ENCODE results near the gene BDKRB1. TPM values are rescaled to one million over a fixed set of nuclear protein-coding genes. Genes with fewer than 3 reads are reported as not detected.
A peak's percentile ranks its signal among the peaks of the same experiment; 100 is the strongest.

Gene BDKRB1
- total and polyA plus RNA-seq, 11 donors: 0.08 to 1.7 (median 0.79) TPM; not detected in 7

- DNase-seq: no peak
- Histone ChIP-seq H3K4me1 (no peaks in the 10 kb centered on the region), H3K27me3 (no peaks in the 10 kb centered on the region), H3K36me3 (peaks cover 0 to 76% (median 65%) of the 10 kb centered on the region in 9 donors), H3K27ac (no peak overlapping the region), H3K4me3 (no peak overlapping the region), H3K9me3 (no peaks in the 10 kb centered on the region)
- WGBS, 4 donors: 54 to 73% (median 57%) methylated on average over 3 of the region's 3 CpGs
- no peak for TF ChIP-seq CTCF (IDR thresholded peaks at IDR 0.05)
- TF ChIP-seq POLR2A (IDR thresholded peaks at IDR 0.05): no peak
- intact Hi-C loops (cut with DNase I): loop anchor here in 7 of 10 donors (2.0 to 5.0 kb wide), 2 partner anchors 123 to 125 kb away; no protein-coding TSS in a partner anchor
- no peak for ATAC-seq
These were observed 43.4 kb downstream of the BDKRB1 start for GRCh38 chr14:96299441-96299840.

GRCh38 chr14:96303981-96304380 is 48.0 kb downstream of the BDKRB1 start:
- DNase-seq (no peak), ATAC-seq (no peak)
- H3K9me3 ChIP-seq: no peaks in the 10 kb centered on the region
- no peak overlapping the region for H3K27ac ChIP-seq
- intact Hi-C loops (cut with DNase I): loop anchor here in 2 of 10 donors (1.0 to 10.0 kb wide), 2 partner anchors 11 to 261 kb away; no protein-coding TSS in a partner anchor
- no peak overlapping the region for H3K4me3 ChIP-seq
- H3K36me3 ChIP-seq: peaks cover 0 to 98% (median 93%) of the 10 kb centered on the region in 9 donors
- H3K4me1 ChIP-seq: no peaks in the 10 kb centered on the region
- WGBS, 4 donors: 83 to 91% (median 86%) methylated on average over 3 of the region's 3 CpGs
- no peaks in the 10 kb centered on the region for H3K27me3 ChIP-seq
- TF ChIP-seq CTCF (IDR thresholded peaks at IDR 0.05) (no peak), POLR2A (IDR thresholded peaks at IDR 0.05) (no peak)

- TF ChIP-seq POLR2A (IDR thresholded peaks at IDR 0.05) (no peak), CTCF (IDR thresholded peaks at IDR 0.05) (peak in 2 of 12 donors; percentile 6 to 15)
- H3K27me3 ChIP-seq: no peaks in the 10 kb centered on the region
- peaks cover 0 to 98% (median 95%) of the 10 kb centered on the region in 9 donors for H3K36me3 ChIP-seq
- ATAC-seq: no peak
- H3K4me3 ChIP-seq: no peak overlapping the region
- intact Hi-C loops (cut with DNase I): loop anchor here in 2 of 10 donors (1.0 to 10.0 kb wide), 2 partner anchors 10 to 260 kb away; no protein-coding TSS in a partner anchor
- no peaks in the 10 kb centered on the region for H3K4me1 ChIP-seq
- WGBS, 4 donors: 83 to 84% (median 83%) methylated on average over 9 of the region's 9 CpGs
- no peaks in the 10 kb centered on the region for H3K9me3 ChIP-seq
- no peak overlapping the region for H3K27ac ChIP-seq
- no peak for DNase-seq
These were observed 48.9 kb downstream of the BDKRB1 start for GRCh38 chr14:96304956-96305355.

- Histone ChIP-seq H3K27me3 (no peaks in the 10 kb centered on the region), H3K4me1 (no peaks in the 10 kb centered on the region), H3K27ac (no peak overlapping the region), H3K36me3 (peaks cover 0 to 98% (median 95%) of the 10 kb centered on the region in 9 donors), H3K9me3 (no peaks in the 10 kb centered on the region), H3K4me3 (no peak overlapping the region)
- TF ChIP-seq CTCF (IDR thresholded peaks at IDR 0.05): no peak
- no peak for TF ChIP-seq POLR2A (IDR thresholded peaks at IDR 0.05)
- no peak for ATAC-seq
- DNase-seq: no peak
- intact Hi-C loops (cut with DNase I): loop anchor here in 1 of 10 donors (10.0 kb wide), 1 partner anchor 257 kb away; no protein-coding TSS in a partner anchor
- 84 to 85% (median 84%) methylated on average over 4 of the region's 4 CpGs for WGBS, 4 donors
These were observed 51.4 kb downstream of the BDKRB1 start for GRCh38 chr14:96307434-96307833.
